ENCODE measurements around the gene DRG2. TPM values are rescaled to one million over a fixed set of nuclear protein-coding genes. Genes with fewer than 3 reads are reported as not detected.

Gene DRG2
- total RNA-seq, 2 donors from 2014 or later = 17.8 to 30.1 TPM

DNA sequence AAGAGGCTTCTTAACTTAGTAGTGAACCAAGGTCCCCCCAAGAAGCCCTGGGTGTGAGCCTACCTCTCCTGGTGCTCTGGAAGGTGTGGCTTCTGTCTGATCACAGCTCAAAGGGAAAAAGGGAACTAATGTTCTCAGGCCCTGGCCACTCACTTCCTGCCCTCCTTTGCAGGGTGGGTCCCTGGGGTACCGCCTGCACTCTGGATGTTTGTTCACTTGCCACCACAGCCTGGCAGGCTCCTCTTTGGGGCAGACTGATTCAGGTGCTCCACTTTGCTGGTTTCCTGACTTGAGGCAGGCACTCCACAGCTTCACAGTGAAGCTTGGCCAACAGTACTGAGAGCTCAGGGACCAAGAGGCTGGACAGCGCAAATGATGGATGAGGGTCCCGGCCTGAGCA lies 14.9 kb downstream of the DRG2 start:
- DNase-seq (no peak), ATAC-seq (no peak)
- no peak overlapping the region for H3K4me3 ChIP-seq
- no peak for TF ChIP-seq POLR2A (IDR thresholded peaks at IDR 0.05)
- TF ChIP-seq, protein P1, sequence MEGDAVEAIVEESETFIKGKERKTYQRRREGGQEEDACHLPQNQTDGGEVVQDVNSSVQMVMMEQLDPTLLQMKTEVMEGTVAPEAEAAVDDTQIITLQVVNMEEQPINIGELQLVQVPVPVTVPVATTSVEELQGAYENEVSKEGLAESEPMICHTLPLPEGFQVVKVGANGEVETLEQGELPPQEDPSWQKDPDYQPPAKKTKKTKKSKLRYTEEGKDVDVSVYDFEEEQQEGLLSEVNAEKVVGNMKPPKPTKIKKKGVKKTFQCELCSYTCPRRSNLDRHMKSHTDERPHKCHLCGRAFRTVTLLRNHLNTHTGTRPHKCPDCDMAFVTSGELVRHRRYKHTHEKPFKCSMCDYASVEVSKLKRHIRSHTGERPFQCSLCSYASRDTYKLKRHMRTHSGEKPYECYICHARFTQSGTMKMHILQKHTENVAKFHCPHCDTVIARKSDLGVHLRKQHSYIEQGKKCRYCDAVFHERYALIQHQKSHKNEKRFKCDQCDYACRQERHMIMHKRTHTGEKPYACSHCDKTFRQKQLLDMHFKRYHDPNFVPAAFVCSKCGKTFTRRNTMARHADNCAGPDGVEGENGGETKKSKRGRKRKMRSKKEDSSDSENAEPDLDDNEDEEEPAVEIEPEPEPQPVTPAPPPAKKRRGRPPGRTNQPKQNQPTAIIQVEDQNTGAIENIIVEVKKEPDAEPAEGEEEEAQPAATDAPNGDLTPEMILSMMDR (IDR thresholded peaks at IDR 0.05) = no peak
- 74 to 86% methylated on average over 1 to 3 of the region's 3 CpGs for WGBS, 2 donors
- no peaks in the 10 kb centered on the region for H3K4me1 ChIP-seq
- H3K36me3 ChIP-seq (replicated peaks in 1 of 2; ENCODE audit: insufficient read depth in 1 of 2, low read depth in 2 of 2) = peaks cover 0 to 6% of the 10 kb centered on the region in 2 donors
- no peaks in the 10 kb centered on the region for H3K27me3 ChIP-seq
- no peak overlapping the region for H3K27ac ChIP-seq
- intact Hi-C loops (cut with DNase I) = no loop called here
- no peaks in the 10 kb centered on the region for H3K9me3 ChIP-seq

DNA sequence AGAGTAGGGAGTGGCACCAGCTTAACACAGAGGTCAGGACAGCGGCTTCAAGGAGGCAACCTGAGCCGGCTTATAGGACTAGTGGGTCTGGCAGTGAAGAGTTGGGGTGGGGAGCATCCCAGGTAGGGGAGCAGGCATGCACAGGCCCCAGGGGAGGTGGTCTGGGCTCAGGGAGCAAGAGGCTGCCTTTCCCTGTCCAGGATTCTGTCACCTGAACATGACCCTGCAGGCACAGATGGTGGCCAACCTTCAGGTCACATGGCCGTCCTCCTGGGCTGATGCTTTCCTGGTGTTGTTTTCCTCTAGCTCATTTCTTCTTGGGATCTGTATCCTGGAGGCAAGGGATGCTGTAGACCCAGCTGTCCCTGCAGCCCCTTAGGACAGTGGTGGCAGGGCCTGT lies 17.3 kb downstream of the DRG2 start:
- peaks cover 0 to 4% of the 10 kb centered on the region in 2 donors for H3K36me3 ChIP-seq (replicated peaks in 1 of 2; ENCODE audit: insufficient read depth in 1 of 2, low read depth in 2 of 2)
- H3K9me3 ChIP-seq = no peaks in the 10 kb centered on the region
- H3K4me3 ChIP-seq = no peak overlapping the region
- TF ChIP-seq, protein P1 (IDR thresholded peaks at IDR 0.05) = no peak
- no peak for TF ChIP-seq POLR2A (IDR thresholded peaks at IDR 0.05)
- no peak overlapping the region for H3K27ac ChIP-seq
- no peaks in the 10 kb centered on the region for H3K4me1 ChIP-seq
- intact Hi-C loops (cut with DNase I) = no loop called here
- ATAC-seq (no peak), DNase-seq (no peak)
- 86 to 94% methylated on average over 2 to 3 of the region's 3 CpGs for WGBS, 2 donors
- H3K27me3 ChIP-seq = no peaks in the 10 kb centered on the region

DNA sequence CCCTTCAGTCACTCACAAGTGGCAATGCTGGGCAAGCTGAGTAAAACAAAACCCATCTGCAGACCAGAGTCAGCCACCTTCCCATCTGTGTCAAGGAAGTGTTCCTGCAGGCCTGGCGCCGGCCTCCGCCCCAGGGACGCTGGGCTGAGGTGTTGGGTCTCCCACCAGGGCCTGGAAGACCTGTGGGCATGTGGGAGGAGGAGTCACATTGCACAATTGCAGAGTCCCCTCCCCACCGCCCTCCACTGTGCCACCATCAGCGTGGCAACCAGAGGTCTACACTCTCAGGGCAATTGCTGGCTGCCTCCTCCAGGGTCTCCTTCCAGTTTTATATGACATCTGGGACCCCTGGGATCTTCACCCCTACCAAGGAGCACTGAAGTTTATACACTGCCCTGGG lies 17.8 kb downstream of the DRG2 start:
- Histone ChIP-seq H3K4me3 (no peak overlapping the region), H3K36me3 (replicated peaks in 1 of 2; ENCODE audit: insufficient read depth in 1 of 2, low read depth in 2 of 2) (peaks cover 0 to 2% of the 10 kb centered on the region in 2 donors), H3K4me1 (no peaks in the 10 kb centered on the region), H3K27me3 (no peaks in the 10 kb centered on the region), H3K9me3 (no peaks in the 10 kb centered on the region), H3K27ac (no peak overlapping the region)
- intact Hi-C loops (cut with DNase I) = no loop called here
- ATAC-seq (no peak), DNase-seq (no peak)
- WGBS, 2 donors = 89 to 100% methylated on average over 1 to 6 of the region's 6 CpGs
- TF ChIP-seq POLR2A (IDR thresholded peaks at IDR 0.05) = no peak
- TF ChIP-seq, protein P1 (IDR thresholded peaks at IDR 0.05) = no peak

DNA sequence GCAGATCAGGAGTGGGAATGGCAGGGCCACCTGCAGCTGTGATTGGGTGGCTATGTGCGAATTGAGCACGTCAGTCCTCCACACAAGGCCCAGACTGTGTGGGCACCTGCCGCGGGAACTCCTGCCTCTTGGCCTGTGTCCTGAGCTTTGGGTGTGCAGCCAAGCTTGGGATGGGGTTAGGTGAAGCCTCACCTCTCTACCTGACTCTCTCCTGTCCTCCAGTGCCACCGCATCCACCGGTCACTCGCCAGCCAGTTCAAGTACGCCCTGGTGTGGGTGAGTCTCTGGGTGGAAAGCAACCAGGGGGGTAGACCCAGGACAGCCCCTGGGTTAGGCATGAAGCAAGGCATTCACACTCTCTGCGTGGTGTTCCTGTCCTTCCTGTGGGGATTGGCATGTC lies 18.5 kb downstream of the DRG2 start:
- Histone ChIP-seq H3K9me3 (no peaks in the 10 kb centered on the region), H3K4me1 (no peaks in the 10 kb centered on the region), H3K27ac (no peak overlapping the region), H3K36me3 (replicated peaks in 1 of 2; ENCODE audit: insufficient read depth in 1 of 2, low read depth in 2 of 2) (peaks cover 0 to 2% of the 10 kb centered on the region in 2 donors), H3K27me3 (no peaks in the 10 kb centered on the region), H3K4me3 (no peak overlapping the region)
- TF ChIP-seq POLR2A (IDR thresholded peaks at IDR 0.05) = no peak
- TF ChIP-seq, protein P1 (IDR thresholded peaks at IDR 0.05) = no peak
- no peak for ATAC-seq
- no peak for DNase-seq
- WGBS, 2 donors = 83 to 90% methylated on average over 8 to 9 of the region's 9 CpGs
- intact Hi-C loops (cut with DNase I) = no loop called here

DNA sequence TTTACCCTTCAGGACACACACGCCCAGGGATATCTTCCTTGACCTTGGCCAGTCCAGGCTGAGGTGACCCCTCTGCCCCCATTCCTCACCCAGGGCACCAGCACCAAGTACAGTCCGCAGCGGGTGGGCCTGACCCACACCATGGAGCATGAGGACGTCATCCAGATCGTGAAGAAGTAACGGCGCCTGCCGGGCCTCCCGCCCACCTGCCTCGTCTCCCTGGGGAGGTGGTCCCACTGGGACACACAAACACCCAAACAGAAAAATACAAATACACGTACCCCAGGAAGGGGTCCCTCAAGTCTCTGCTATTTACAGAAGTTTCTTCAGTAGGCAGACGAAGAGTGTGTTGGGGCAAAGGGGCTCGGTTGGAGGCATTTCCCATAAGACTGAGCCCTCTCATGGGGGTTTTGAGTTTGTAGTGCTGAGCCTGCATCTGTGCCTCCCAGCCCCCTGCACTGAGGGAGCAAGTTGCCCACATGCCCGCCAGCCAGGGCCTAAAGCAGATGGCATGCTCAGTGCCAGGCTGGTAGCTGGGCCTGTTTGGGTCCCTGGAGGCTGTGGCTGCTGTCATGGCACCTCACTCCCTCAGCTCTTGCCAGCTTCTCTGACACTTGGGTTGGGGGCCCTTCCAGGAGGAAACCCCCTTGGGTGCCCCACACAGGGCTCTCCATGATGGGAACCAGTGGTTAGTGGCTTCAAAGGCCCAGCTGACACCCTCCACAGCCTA lies 19.5 kb downstream of the DRG2 start:
- no peaks in the 10 kb centered on the region for H3K9me3 ChIP-seq
- WGBS, 2 donors = 83 to 90% methylated on average over 12 to 14 of the region's 14 CpGs
- no peaks in the 10 kb centered on the region for H3K4me1 ChIP-seq
- no peaks in the 10 kb centered on the region for H3K27me3 ChIP-seq
- peaks cover 0 to 2% of the 10 kb centered on the region in 2 donors for H3K36me3 ChIP-seq (replicated peaks in 1 of 2; ENCODE audit: insufficient read depth in 1 of 2, low read depth in 2 of 2)
- H3K4me3 ChIP-seq = no peak overlapping the region
- TF ChIP-seq, protein P1 (IDR thresholded peaks at IDR 0.05) = no peak
- TF ChIP-seq POLR2A (IDR thresholded peaks at IDR 0.05) = no peak
- intact Hi-C loops (cut with DNase I) = no loop called here
- DNase-seq = no peak
- no peak overlapping the region for H3K27ac ChIP-seq
- ATAC-seq = no peak

Measured in body of pancreas (tissue), 4 donors.